Activated naive CD8-positive, alpha-beta T cell (primary cell): ENCODE data around the gene SLC12A8.

Experiments
- H3K27ac Mint-ChIP-seq: one replicate; pipeline ENCODE4 v1.8.0; 2021; ENCODE audit warnings: mixed read lengths
- H3K27me3 Mint-ChIP-seq: one replicate; pipeline ENCODE4 v1.8.0; 2021; ENCODE audit warnings: mixed read lengths
- H3K36me3 Mint-ChIP-seq: one replicate; pipeline ENCODE4 v1.8.0; 2021; ENCODE audit warnings: mixed read lengths
- H3K4me1 Mint-ChIP-seq: one replicate; pipeline ENCODE4 v1.8.0; 2021; ENCODE audit warnings: low read depth, mixed read lengths
- H3K4me3 Mint-ChIP-seq: one replicate; pipeline ENCODE4 v1.8.0; 2021; ENCODE audit warnings: mild to moderate bottlenecking, mixed read lengths
- H3K9me3 Mint-ChIP-seq: one replicate; pipeline ENCODE4 v1.8.0; 2021; ENCODE audit warnings: low read depth, mixed read lengths

The SLC12A8 gene

GRCh38 chr3:125115640-125116039 is 96.9 kb downstream of the SLC12A8 start:
- no peaks in the 10 kb centered on the region for H3K27me3 Mint-ChIP-seq
- H3K36me3 Mint-ChIP-seq, result no peaks in the 10 kb centered on the region
- H3K4me3 Mint-ChIP-seq, result no peak overlapping the region
- peaks cover 39% of the 10 kb centered on the region for H3K4me1 Mint-ChIP-seq
- no peaks in the 10 kb centered on the region for H3K9me3 Mint-ChIP-seq
- no peak overlapping the region for H3K27ac Mint-ChIP-seq

- no peak overlapping the region for H3K27ac Mint-ChIP-seq
- no peaks in the 10 kb centered on the region for H3K27me3 Mint-ChIP-seq
- no peaks in the 10 kb centered on the region for H3K9me3 Mint-ChIP-seq
- H3K4me3 Mint-ChIP-seq, result no peak overlapping the region
- H3K4me1 Mint-ChIP-seq, result peaks cover 34% of the 10 kb centered on the region
- H3K36me3 Mint-ChIP-seq, result no peaks in the 10 kb centered on the region
Measured at GRCh38 chr3:125112981-125113380, 99.6 kb downstream of the SLC12A8 start.

- Mint-ChIP-seq H3K4me1 (peaks cover 30% of the 10 kb centered on the region), H3K4me3 (no peak overlapping the region), H3K27ac (no peak overlapping the region), H3K9me3 (no peaks in the 10 kb centered on the region), H3K27me3 (no peaks in the 10 kb centered on the region), H3K36me3 (no peaks in the 10 kb centered on the region)
Measured at GRCh38 chr3:125110876-125111480, 101.6 kb downstream of the SLC12A8 start.

- no peaks in the 10 kb centered on the region for H3K9me3 Mint-ChIP-seq
- no peaks in the 10 kb centered on the region for H3K36me3 Mint-ChIP-seq
- no peaks in the 10 kb centered on the region for H3K27me3 Mint-ChIP-seq
- peaks cover 25% of the 10 kb centered on the region for H3K4me1 Mint-ChIP-seq
- peak overlapping the region; percentile 12 for H3K4me3 Mint-ChIP-seq
- H3K27ac Mint-ChIP-seq, result no peak overlapping the region
Measured at GRCh38 chr3:125110016-125110875, 102.3 kb downstream of the SLC12A8 start.

GRCh38 chr3:125109536-125109925 is 103.0 kb downstream of the SLC12A8 start:
- Mint-ChIP-seq H3K9me3 (peaks cover 5% of the 10 kb centered on the region), H3K36me3 (no peaks in the 10 kb centered on the region), H3K4me3 (no peak overlapping the region), H3K27me3 (no peaks in the 10 kb centered on the region), H3K4me1 (peaks cover 23% of the 10 kb centered on the region), H3K27ac (no peak overlapping the region)

- Mint-ChIP-seq H3K36me3 (no peaks in the 10 kb centered on the region), H3K27me3 (no peaks in the 10 kb centered on the region), H3K9me3 (peaks cover 5% of the 10 kb centered on the region), H3K27ac (no peak overlapping the region), H3K4me1 (peaks cover 23% of the 10 kb centered on the region), H3K4me3 (no peak overlapping the region)
Measured at GRCh38 chr3:125108833-125109535, 103.6 kb downstream of the SLC12A8 start.

- Mint-ChIP-seq H3K27me3 (no peaks in the 10 kb centered on the region), H3K4me1 (peaks cover 23% of the 10 kb centered on the region), H3K27ac (no peak overlapping the region), H3K9me3 (peaks cover 5% of the 10 kb centered on the region), H3K4me3 (no peak overlapping the region), H3K36me3 (no peaks in the 10 kb centered on the region)
Measured at GRCh38 chr3:125107861-125108567, 104.5 kb downstream of the SLC12A8 start.

- no peak overlapping the region for H3K4me3 Mint-ChIP-seq
Measured at GRCh38 chr3:125107363-125107762, 105.2 kb downstream of the SLC12A8 start.

GRCh38 chr3:125105116-125105515 is 107.4 kb downstream of the SLC12A8 start:
- Mint-ChIP-seq H3K27me3 (no peaks in the 10 kb centered on the region), H3K36me3 (no peaks in the 10 kb centered on the region), H3K4me3 (no peak overlapping the region), H3K9me3 (peaks cover 5% of the 10 kb centered on the region), H3K27ac (no peak overlapping the region), H3K4me1 (peaks cover 10% of the 10 kb centered on the region)

More at GRCh38 chr3:125107363-125107762, 105.2 kb downstream of the SLC12A8 start:
- no peak overlapping the region for H3K27ac Mint-ChIP-seq
- peaks cover 23% of the 10 kb centered on the region for H3K4me1 Mint-ChIP-seq
- no peaks in the 10 kb centered on the region for H3K36me3 Mint-ChIP-seq
- peaks cover 5% of the 10 kb centered on the region for H3K9me3 Mint-ChIP-seq
- H3K27me3 Mint-ChIP-seq, result no peaks in the 10 kb centered on the region

- Mint-ChIP-seq H3K27ac (no peak overlapping the region), H3K4me3 (no peak overlapping the region), H3K27me3 (no peaks in the 10 kb centered on the region), H3K36me3 (peaks cover 3% of the 10 kb centered on the region), H3K9me3 (peaks cover 8% of the 10 kb centered on the region), H3K4me1 (peaks cover 7% of the 10 kb centered on the region)
Measured at GRCh38 chr3:125104639-125105038, 107.9 kb downstream of the SLC12A8 start.

GRCh38 chr3:125103406-125103805 is 109.1 kb downstream of the SLC12A8 start:
- H3K36me3 Mint-ChIP-seq, result peaks cover 3% of the 10 kb centered on the region
- no peaks in the 10 kb centered on the region for H3K27me3 Mint-ChIP-seq
- H3K27ac Mint-ChIP-seq, result no peak overlapping the region

GRCh38 chr3:125102470-125102869 is 110.1 kb downstream of the SLC12A8 start:
- Mint-ChIP-seq H3K4me1 (no peaks in the 10 kb centered on the region), H3K27me3 (no peaks in the 10 kb centered on the region), H3K9me3 (peaks cover 12% of the 10 kb centered on the region), H3K36me3 (peaks cover 3% of the 10 kb centered on the region), H3K4me3 (no peak overlapping the region), H3K27ac (no peak overlapping the region)

More at GRCh38 chr3:125103406-125103805, 109.1 kb downstream of the SLC12A8 start:
- H3K4me3 Mint-ChIP-seq, result no peak overlapping the region
- peaks cover 12% of the 10 kb centered on the region for H3K9me3 Mint-ChIP-seq
- no peaks in the 10 kb centered on the region for H3K4me1 Mint-ChIP-seq

- H3K27me3 Mint-ChIP-seq, result no peaks in the 10 kb centered on the region
- no peak overlapping the region for H3K4me3 Mint-ChIP-seq
- no peak overlapping the region for H3K27ac Mint-ChIP-seq
- peaks cover 8% of the 10 kb centered on the region for H3K9me3 Mint-ChIP-seq
- H3K4me1 Mint-ChIP-seq, result no peaks in the 10 kb centered on the region
- peaks cover 3% of the 10 kb centered on the region for H3K36me3 Mint-ChIP-seq
Measured at GRCh38 chr3:125098611-125099291, 113.8 kb downstream of the SLC12A8 start.

- Mint-ChIP-seq H3K36me3 (no peaks in the 10 kb centered on the region), H3K4me1 (no peaks in the 10 kb centered on the region), H3K27me3 (no peaks in the 10 kb centered on the region), H3K4me3 (no peak overlapping the region), H3K27ac (no peak overlapping the region), H3K9me3 (peaks cover 4% of the 10 kb centered on the region)
Measured at GRCh38 chr3:125090649-125091048, 121.9 kb downstream of the SLC12A8 start.
